Measurements from ENCODE around the gene TRIO.

GRCh38 chr5:14507156-14507941, 364.2 kb downstream of the TRIO start:
- TF ChIP-seq CTCF (IDR thresholded peaks at IDR 0.05) = no peak
- TF ChIP-seq EP300 (IDR thresholded peaks at IDR 0.05) = no peak
- TF ChIP-seq POLR2A (IDR thresholded peaks at IDR 0.05) = no peak
- no peak for TF ChIP-seq POLR2AphosphoS5 (IDR thresholded peaks at IDR 0.05)

Data from upper lobe of left lung (tissue), 4 donors.